AG04450 (cell line): Measurements from ENCODE around the gene ATG4A. TPM values are rescaled to one million over a fixed set of nuclear protein-coding genes. Genes with fewer than 3 reads are reported as not detected.

Source experiments
- CTCF ChIA-PET: fragments of 300-600, 350-600 bp; formaldehyde crosslinking; extraction: SDS; loops from one replicate; lab custom pipeline; 2022; ENCODE audit warnings: antibody characterized with exemption, inconsistent platforms; lab: Charles Lee
- POLR2A ChIA-PET: fragments of 350-600 bp; formaldehyde crosslinking; extraction: SDS; loops from one replicate; lab custom pipeline; 2021; ENCODE audit warnings: antibody characterized with exemption, inconsistent platforms; lab: Yijun Ruan, JAX
- DNase-seq: peaks from one replicate; pipeline ENCODE4 v3.0.0-alpha.2; 2011; ENCODE audit warnings: low read depth, low spot score
- H3K27ac ChIP-seq: one replicate; pipeline ENCODE4 v1.5.1; 2012; ENCODE audit warnings: low read depth, low read length, control low read depth
- H3K27me3 ChIP-seq: one replicate; pipeline ENCODE4 v1.6.0; 2012; ENCODE audit warnings: low read length; ENCODE audit not compliant: control insufficient read depth, insufficient read depth
- H3K4me3 ChIP-seq: 2 replicates; pipeline ENCODE4 v1.5.1; 2011; ENCODE audit warnings: mild to moderate bottlenecking, low read depth, low read length, control low read depth
- H3K9me3 ChIP-seq: 2 replicates; pipeline ENCODE4 v1.5.1; 2012; ENCODE audit warnings: low read length; ENCODE audit not compliant: control insufficient read depth, insufficient read depth
- CTCF ChIP-seq: IDR thresholded peaks from 2 replicates; pipeline ENCODE4 v1.5.1; 2011; ENCODE audit warnings: low read depth, low read length, control low read depth, inconsistent platforms
- polyA minus RNA-seq: library from RNA; depleted of rRNA, polyadenylated mRNA; stranded (reverse); fragments of >200 nt; gene quantifications from 2 replicates; pipeline ENCODE4 v1.2.3, GENCODE V29; 2011; rRNA and poly(A)+ RNA removed
- polyA plus RNA-seq: library from polyadenylated mRNA; depleted of rRNA; stranded (reverse); fragments of >200 nt; gene quantifications from 2 replicates; pipeline ENCODE4 v1.2.3, GENCODE V29; 2011; rRNA removed

The ATG4A gene, protein sequence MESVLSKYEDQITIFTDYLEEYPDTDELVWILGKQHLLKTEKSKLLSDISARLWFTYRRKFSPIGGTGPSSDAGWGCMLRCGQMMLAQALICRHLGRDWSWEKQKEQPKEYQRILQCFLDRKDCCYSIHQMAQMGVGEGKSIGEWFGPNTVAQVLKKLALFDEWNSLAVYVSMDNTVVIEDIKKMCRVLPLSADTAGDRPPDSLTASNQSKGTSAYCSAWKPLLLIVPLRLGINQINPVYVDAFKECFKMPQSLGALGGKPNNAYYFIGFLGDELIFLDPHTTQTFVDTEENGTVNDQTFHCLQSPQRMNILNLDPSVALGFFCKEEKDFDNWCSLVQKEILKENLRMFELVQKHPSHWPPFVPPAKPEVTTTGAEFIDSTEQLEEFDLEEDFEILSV
- polyA plus RNA-seq (10.7 and 13.3 TPM in 2 replicates), polyA minus RNA-seq (5.5 and 6.6 TPM in 2 replicates)

- CTCF ChIA-PET: interaction anchor here (0.6 kb wide), 1 partner anchor 142 kb away, joined by 3 read pairs; no protein-coding TSS in a partner anchor
- Histone ChIP-seq H3K27ac (peak within 1 kb of the TSS; percentile 87), H3K9me3 (no peaks in the 10 kb centered on the region), H3K27me3 (no peaks in the 10 kb centered on the region), H3K4me3 (peak within 1 kb of the TSS; percentile 72)
- no peak for TF ChIP-seq CTCF
- DNase-seq: peak; percentile 86
- POLR2A ChIA-PET: interaction anchor here (0.6 to 0.9 kb wide), 2 partner anchors 32 to 266 kb away, joined by 3 to 4 read pairs; partner anchors contain the start of gene MID2
Observed at GRCh38 chrX:108091264-108091877, at the start of gene ATG4A, which contains the start of gene PSMD10. ATG4A (plus strand) TSS chrX:108091778; CDS start chrX:108091827, 49 bp downstream. PSMD10 (minus strand) TSS chrX:108091542; CDS start chrX:108091520, 22 bp downstream.

DNA sequence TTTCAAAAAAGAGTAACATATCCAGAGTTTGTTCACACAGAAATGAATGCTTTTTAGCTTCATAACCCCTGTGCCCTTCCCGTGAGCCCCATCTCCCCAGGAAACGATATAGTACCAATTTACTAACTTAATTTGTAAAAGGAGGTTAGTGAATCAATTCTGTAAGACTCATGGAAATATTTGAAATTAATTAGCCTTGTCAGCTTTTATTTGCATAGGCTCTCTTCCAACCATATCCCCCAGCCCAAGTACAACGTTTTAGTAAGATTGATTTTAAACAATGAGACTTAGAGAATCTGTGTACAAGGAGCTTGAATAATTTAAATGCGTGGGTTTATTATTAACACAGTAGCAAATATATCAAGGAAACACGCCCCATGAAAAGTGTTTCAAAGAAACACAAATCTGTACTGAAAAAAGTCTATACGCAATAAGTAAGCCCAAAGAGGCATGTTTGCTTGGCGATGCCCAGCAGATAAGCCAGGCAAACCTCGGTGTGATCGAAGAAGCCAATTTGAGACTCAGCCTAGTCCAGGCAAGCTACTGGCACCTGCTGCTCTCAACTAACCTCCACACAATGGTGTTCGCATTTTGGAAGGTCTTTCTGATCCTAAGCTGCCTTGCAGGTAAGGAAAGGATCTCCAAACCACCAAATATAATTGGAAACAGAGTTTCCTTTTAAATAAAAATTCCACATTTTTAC is 46.9 kb upstream of the ATG4A start, which contains the start of gene VSIG1:
TSS of gene VSIG1 (plus strand) at position 512 of the 703 bp plus-strand sequence. CDS start at position 578, 66 bp downstream.
- H3K4me3 ChIP-seq: no peak within 1 kb of the TSS
- ChIA-PET CTCF (interaction anchor here (0.6 kb wide), 1 partner anchor 1621 kb away, joined by 3 read pairs; no protein-coding TSS in a partner anchor), POLR2A (no interaction called here)
- H3K27me3 ChIP-seq: no peaks in the 10 kb centered on the region
- H3K27ac ChIP-seq: no peak within 1 kb of the TSS
- DNase-seq: no peak
- no peak for TF ChIP-seq CTCF
- no peaks in the 10 kb centered on the region for H3K9me3 ChIP-seq

GRCh38 chrX:108049649-108050048 is 41.9 kb upstream of the ATG4A start:
- ChIA-PET CTCF (no interaction called here), POLR2A (no interaction called here)
- Histone ChIP-seq H3K9me3 (no peaks in the 10 kb centered on the region), H3K4me3 (no peak overlapping the region), H3K27me3 (no peaks in the 10 kb centered on the region), H3K27ac (no peak overlapping the region)
- no peak for TF ChIP-seq CTCF
- no peak for DNase-seq

- no peaks in the 10 kb centered on the region for H3K27me3 ChIP-seq
- POLR2A ChIA-PET: no interaction called here
- no peak overlapping the region for H3K27ac ChIP-seq
- H3K4me3 ChIP-seq: no peak overlapping the region
- CTCF ChIA-PET: no interaction called here
- no peak for DNase-seq
- no peak for TF ChIP-seq CTCF
- no peaks in the 10 kb centered on the region for H3K9me3 ChIP-seq
Observed at GRCh38 chrX:108053218-108053617, 38.4 kb upstream of the ATG4A start.
